ENCODE measurements around the gene RSF1. TPM values are rescaled to one million over a fixed set of nuclear protein-coding genes. Genes with fewer than 3 reads are reported as not detected.

Gene RSF1
- total RNA-seq, 1 donor from 2014 or later, result 109 TPM

GRCh38 chr11:77658213-77659013, 162.1 kb downstream of the RSF1 start:
- H3K27ac Mint-ChIP-seq, result peak overlapping the region; percentile 77
- no peak overlapping the region for H3K4me3 Mint-ChIP-seq
- no peak for TF ChIP-seq CTCF (IDR thresholded peaks at IDR 0.05; ENCODE audit: unreplicated experiment)
- H3K27me3 Mint-ChIP-seq (ENCODE audit: low read depth), result no peaks in the 10 kb centered on the region
- H3K9me3 Mint-ChIP-seq, result no peaks in the 10 kb centered on the region
- DNase-seq (ENCODE audit: low spot score in 2 of 2, unreplicated experiment in 2 of 2), result no peak
- no peaks in the 10 kb centered on the region for H3K36me3 Mint-ChIP-seq
- H3K4me1 Mint-ChIP-seq, result peaks cover 3% of the 10 kb centered on the region

- H3K4me1 Mint-ChIP-seq, result peaks cover 3% of the 10 kb centered on the region
- no peak overlapping the region for H3K27ac Mint-ChIP-seq
- no peak overlapping the region for H3K4me3 Mint-ChIP-seq
Measured at GRCh38 chr11:77656362-77656761, 164.2 kb downstream of the RSF1 start.

GRCh38 chr11:77654770-77655434, 165.6 kb downstream of the RSF1 start:
- no peaks in the 10 kb centered on the region for H3K36me3 Mint-ChIP-seq
- no peak for TF ChIP-seq CTCF (IDR thresholded peaks at IDR 0.05; ENCODE audit: unreplicated experiment)
- DNase-seq (ENCODE audit: low spot score in 2 of 2, unreplicated experiment in 2 of 2), result no peak
- H3K4me3 Mint-ChIP-seq, result no peak overlapping the region
- H3K4me1 Mint-ChIP-seq, result peaks cover 3% of the 10 kb centered on the region
- no peaks in the 10 kb centered on the region for H3K27me3 Mint-ChIP-seq (ENCODE audit: low read depth)
- H3K27ac Mint-ChIP-seq, result no peak overlapping the region
- no peaks in the 10 kb centered on the region for H3K9me3 Mint-ChIP-seq

More at GRCh38 chr11:77656362-77656761, 164.2 kb downstream of the RSF1 start:
- Mint-ChIP-seq H3K27me3 (ENCODE audit: low read depth) (no peaks in the 10 kb centered on the region), H3K9me3 (no peaks in the 10 kb centered on the region), H3K36me3 (no peaks in the 10 kb centered on the region)
- no peak for DNase-seq (ENCODE audit: low spot score in 2 of 2, unreplicated experiment in 2 of 2)
- no peak for TF ChIP-seq CTCF (IDR thresholded peaks at IDR 0.05; ENCODE audit: unreplicated experiment)

GRCh38 chr11:77650123-77650522, 170.4 kb downstream of the RSF1 start:
- Mint-ChIP-seq H3K27ac (no peak overlapping the region), H3K9me3 (no peaks in the 10 kb centered on the region), H3K4me1 (no peaks in the 10 kb centered on the region), H3K4me3 (no peak overlapping the region), H3K27me3 (ENCODE audit: low read depth) (peaks cover 8% of the 10 kb centered on the region), H3K36me3 (no peaks in the 10 kb centered on the region)
- no peak for TF ChIP-seq CTCF (IDR thresholded peaks at IDR 0.05; ENCODE audit: unreplicated experiment)
- DNase-seq (ENCODE audit: low spot score in 2 of 2, unreplicated experiment in 2 of 2), result no peak

GRCh38 chr11:77647654-77648305, 172.7 kb downstream of the RSF1 start:
- Mint-ChIP-seq H3K9me3 (no peaks in the 10 kb centered on the region), H3K27ac (no peak overlapping the region), H3K27me3 (ENCODE audit: low read depth) (peaks cover 9% of the 10 kb centered on the region), H3K4me1 (no peaks in the 10 kb centered on the region), H3K36me3 (no peaks in the 10 kb centered on the region), H3K4me3 (no peak overlapping the region)
- no peak for TF ChIP-seq CTCF (IDR thresholded peaks at IDR 0.05; ENCODE audit: unreplicated experiment)
- no peak for DNase-seq (ENCODE audit: low spot score in 2 of 2, unreplicated experiment in 2 of 2)

Data from mesothelial cell of epicardium (in vitro differentiated cells).